ENCODE results near the gene LAIR1. TPM values are rescaled to one million over a fixed set of nuclear protein-coding genes. Genes with fewer than 3 reads are reported as not detected.
A peak's percentile ranks its signal among the peaks of the same experiment; 100 is the strongest.

The LAIR1 gene
- total RNA-seq, 4 donors from 2014 or later, result 1.0 to 1.9 (median 1.5) TPM

- no peak for DNase-seq (ENCODE audit: low spot score in 2 of 2)
- Histone ChIP-seq H3K27me3 (peaks cover 8% of the 10 kb centered on the region), H3K9me3 (no peaks in the 10 kb centered on the region), H3K36me3 (no peaks in the 10 kb centered on the region), H3K4me3 (no peak overlapping the region), H3K4me1 (no peaks in the 10 kb centered on the region), H3K27ac (no peak overlapping the region)
- WGBS, result 87% methylated on average over 7 of the region's 7 CpGs
- TF ChIP-seq EP300 (IDR thresholded peaks at IDR 0.05) (no peak), POLR2AphosphoS5 (IDR thresholded peaks at IDR 0.05) (no peak), CTCF (IDR thresholded peaks at IDR 0.05) (no peak), POLR2A (IDR thresholded peaks at IDR 0.05) (no peak)
Measured at GRCh38 chr19:54407780-54408179, 43.0 kb upstream of the LAIR1 start.

- Histone ChIP-seq H3K36me3 (no peaks in the 10 kb centered on the region), H3K4me3 (no peak overlapping the region), H3K27ac (no peak overlapping the region), H3K4me1 (no peaks in the 10 kb centered on the region), H3K9me3 (no peaks in the 10 kb centered on the region), H3K27me3 (no peaks in the 10 kb centered on the region)
- TF ChIP-seq POLR2AphosphoS5 (IDR thresholded peaks at IDR 0.05) (no peak), EP300 (IDR thresholded peaks at IDR 0.05) (no peak), POLR2A (IDR thresholded peaks at IDR 0.05) (no peak), CTCF (IDR thresholded peaks at IDR 0.05) (no peak)
- DNase-seq (ENCODE audit: low spot score in 2 of 2), result no peak
Measured at GRCh38 chr19:54405628-54406027, 40.9 kb upstream of the LAIR1 start.

- H3K4me1 ChIP-seq, result peaks cover 10% of the 10 kb centered on the region
- no peak for DNase-seq (ENCODE audit: low spot score in 2 of 2)
- no peak for TF ChIP-seq CTCF (IDR thresholded peaks at IDR 0.05)
- WGBS, result 68% methylated on average over 7 of the region's 8 CpGs
- no peak overlapping the region for H3K27ac ChIP-seq
- H3K36me3 ChIP-seq, result no peaks in the 10 kb centered on the region
- H3K4me3 ChIP-seq, result no peak overlapping the region
- peaks cover under 1% of the 10 kb centered on the region for H3K27me3 ChIP-seq
- H3K9me3 ChIP-seq, result no peaks in the 10 kb centered on the region
Measured at GRCh38 chr19:54403054-54403453, 38.3 kb upstream of the LAIR1 start.

GRCh38 chr19:54400913-54401312 lies 36.2 kb upstream of the LAIR1 start:
- no peak overlapping the region for H3K27ac ChIP-seq
- peaks cover 10% of the 10 kb centered on the region for H3K4me1 ChIP-seq
- no peak overlapping the region for H3K4me3 ChIP-seq
- 41% methylated on average over 6 of the region's 6 CpGs for WGBS
- H3K36me3 ChIP-seq, result no peaks in the 10 kb centered on the region
- peaks cover 4% of the 10 kb centered on the region for H3K27me3 ChIP-seq
- H3K9me3 ChIP-seq, result no peaks in the 10 kb centered on the region
- TF ChIP-seq CTCF (IDR thresholded peaks at IDR 0.05) (no peak), POLR2AphosphoS5 (IDR thresholded peaks at IDR 0.05) (no peak), EP300 (IDR thresholded peaks at IDR 0.05) (no peak), POLR2A (IDR thresholded peaks at IDR 0.05) (no peak)
- no peak for DNase-seq (ENCODE audit: low spot score in 2 of 2)

DNA sequence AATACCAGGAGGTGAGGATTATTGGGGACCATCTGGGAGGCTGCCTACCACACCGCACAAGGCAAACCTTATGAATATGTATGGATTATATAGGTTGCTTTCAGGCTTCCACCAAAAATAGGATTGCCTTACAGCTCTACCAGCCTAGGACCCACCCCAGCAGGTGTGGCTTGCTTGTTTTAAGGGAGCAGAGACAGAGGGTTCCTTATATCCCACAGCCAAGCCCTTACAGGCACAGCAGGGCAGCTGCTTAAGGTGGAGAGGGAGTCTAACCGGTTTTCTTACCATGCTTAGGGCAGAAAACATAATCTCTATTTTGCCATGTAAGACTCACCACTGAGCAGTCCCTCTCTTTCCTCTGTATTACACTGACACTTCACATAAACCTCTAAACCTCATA lies 34.5 kb upstream of the LAIR1 start:
- WGBS, result 23% methylated on average over 2 of the region's 2 CpGs
- H3K9me3 ChIP-seq, result no peaks in the 10 kb centered on the region
- H3K27me3 ChIP-seq, result peaks cover 4% of the 10 kb centered on the region
- no peak for TF ChIP-seq POLR2AphosphoS5 (IDR thresholded peaks at IDR 0.05)
- no peak for TF ChIP-seq POLR2A (IDR thresholded peaks at IDR 0.05)
- TF ChIP-seq CTCF (IDR thresholded peaks at IDR 0.05), result no peak
- TF ChIP-seq EP300 (IDR thresholded peaks at IDR 0.05), result no peak
- H3K4me3 ChIP-seq, result no peak overlapping the region
- DNase-seq (ENCODE audit: low spot score in 2 of 2), result no peak
- H3K4me1 ChIP-seq, result peaks cover 10% of the 10 kb centered on the region
- H3K36me3 ChIP-seq, result no peaks in the 10 kb centered on the region
- H3K27ac ChIP-seq, result peak overlapping the region; percentile 67

Measured in suprapubic skin (tissue), 4 donors.